ENCODE data around the gene TLCD3B.

- TF ChIP-seq VEZF1 (CRISPR knock-in tag; IDR thresholded peaks at IDR 0.05) = no peak
- no peak for TF ChIP-seq YY1 (IDR thresholded peaks at IDR 0.05; ENCODE audit: borderline replicate concordance in 1 of 3, control insufficient read depth in 1 of 3, extremely low read depth in 1 of 3, insufficient read depth in 3 of 3, insufficient read length in 1 of 3, insufficient replicate concordance in 2 of 3, low read depth in 1 of 3, low read length in 2 of 3)
- TF ChIP-seq POLR2AphosphoS5 (IDR thresholded peaks at IDR 0.05; ENCODE audit: control insufficient read depth, insufficient read depth, low read depth, low read length) = no peak
- TF ChIP-seq L3MBTL2 (IDR thresholded peaks at IDR 0.05) = no peak
- no peak for TF ChIP-seq SIN3A (IDR thresholded peaks at IDR 0.05; ENCODE audit: borderline replicate concordance in 2 of 2, control insufficient read depth in 1 of 2, low read depth in 2 of 2, low read length in 2 of 2)
- no peak for TF ChIP-seq SPI1 (IDR thresholded peaks at IDR 0.05; ENCODE audit: borderline replicate concordance, low read depth, low read length)
- TF ChIP-seq MAX (CRISPR knock-in tag; IDR thresholded peaks at IDR 0.05) = no peak
- no peak for TF ChIP-seq SAP30 (IDR thresholded peaks at IDR 0.05; ENCODE audit: borderline replicate concordance, insufficient read depth, low read depth, low read length, poor library complexity, severe bottlenecking)
- TF ChIP-seq CREB5 (CRISPR knock-in tag; IDR thresholded peaks at IDR 0.05) = no peak
- TF ChIP-seq CTCF (IDR thresholded peaks at IDR 0.05 in 2 of 3, conservative IDR thresholded peaks at IDR 0.05 in 1 of 3; ENCODE audit: insufficient read depth in 2 of 3, low read depth in 1 of 3, low read length in 3 of 3) = no peak
These were observed 18.8 kb upstream of the TLCD3B start for GRCh38 chr16:30049871-30050270.

Data from K562 (cell line).